Measurements from ENCODE around the gene PAX8. TPM values are rescaled to one million over a fixed set of nuclear protein-coding genes. Genes with fewer than 3 reads are reported as not detected.

Gene PAX8
- total RNA-seq, 1 experiment from 2014 or later, result 2.4 TPM

GRCh38 chr2:113248997-113249770 lies 29.5 kb downstream of the PAX8 start:
- CTCF ChIA-PET, result interaction anchor here (0.6 to 25.7 kb wide), 33 partner anchors 10 to 169 kb away, joined by 3 to 505 read pairs (median 5); no protein-coding TSS in a partner anchor
- intact Hi-C loops (cut with micrococcal nuclease), result loop anchor here (1.0 to 5.0 kb wide), 6 partner anchors 34 to 143 kb away; no protein-coding TSS in a partner anchor

GRCh38 chr2:113246606-113247005 lies 32.1 kb downstream of the PAX8 start:
- no TSS peak for BruUV-seq (replicated peaks)
- ChIA-PET CTCF (interaction anchor here (0.5 to 25.7 kb wide), 10 partner anchors 11 to 167 kb away, joined by 3 to 505 read pairs (median 6); no protein-coding TSS in a partner anchor), POLR2A (interaction anchor here (0.7 kb wide), 2 partner anchors 42 to 47 kb away, joined by 3 read pairs; no protein-coding TSS in a partner anchor)
- H3K4me3 Mint-ChIP-seq (ENCODE audit: unreplicated experiment), result no peak overlapping the region
- H3K27ac Mint-ChIP-seq (ENCODE audit: low read depth, unreplicated experiment), result peak overlapping the region; percentile 55
- DNase-seq (ENCODE audit: unreplicated experiment), result no peak
- intact Hi-C loops (cut with micrococcal nuclease), result loop anchor here (5.0 kb wide), 1 partner anchor 146 kb away; no protein-coding TSS in a partner anchor
- TF ChIP-seq, protein P1, sequence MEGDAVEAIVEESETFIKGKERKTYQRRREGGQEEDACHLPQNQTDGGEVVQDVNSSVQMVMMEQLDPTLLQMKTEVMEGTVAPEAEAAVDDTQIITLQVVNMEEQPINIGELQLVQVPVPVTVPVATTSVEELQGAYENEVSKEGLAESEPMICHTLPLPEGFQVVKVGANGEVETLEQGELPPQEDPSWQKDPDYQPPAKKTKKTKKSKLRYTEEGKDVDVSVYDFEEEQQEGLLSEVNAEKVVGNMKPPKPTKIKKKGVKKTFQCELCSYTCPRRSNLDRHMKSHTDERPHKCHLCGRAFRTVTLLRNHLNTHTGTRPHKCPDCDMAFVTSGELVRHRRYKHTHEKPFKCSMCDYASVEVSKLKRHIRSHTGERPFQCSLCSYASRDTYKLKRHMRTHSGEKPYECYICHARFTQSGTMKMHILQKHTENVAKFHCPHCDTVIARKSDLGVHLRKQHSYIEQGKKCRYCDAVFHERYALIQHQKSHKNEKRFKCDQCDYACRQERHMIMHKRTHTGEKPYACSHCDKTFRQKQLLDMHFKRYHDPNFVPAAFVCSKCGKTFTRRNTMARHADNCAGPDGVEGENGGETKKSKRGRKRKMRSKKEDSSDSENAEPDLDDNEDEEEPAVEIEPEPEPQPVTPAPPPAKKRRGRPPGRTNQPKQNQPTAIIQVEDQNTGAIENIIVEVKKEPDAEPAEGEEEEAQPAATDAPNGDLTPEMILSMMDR (IDR thresholded peaks at IDR 0.05; ENCODE audit: unreplicated experiment), result no peak
- H3K27me3 Mint-ChIP-seq (ENCODE audit: insufficient read depth, unreplicated experiment), result no peaks in the 10 kb centered on the region
- H3K4me1 Mint-ChIP-seq (ENCODE audit: insufficient read depth, unreplicated experiment), result peaks cover 8% of the 10 kb centered on the region
- no peaks in the 10 kb centered on the region for H3K36me3 Mint-ChIP-seq (ENCODE audit: insufficient read depth, unreplicated experiment)
- no peaks in the 10 kb centered on the region for H3K9me3 Mint-ChIP-seq (ENCODE audit: unreplicated experiment)

More at GRCh38 chr2:113248997-113249770, 29.5 kb downstream of the PAX8 start:
- TF ChIP-seq, protein P1 (IDR thresholded peaks at IDR 0.05; ENCODE audit: unreplicated experiment), result peak; percentile 92
- Mint-ChIP-seq H3K9me3 (ENCODE audit: unreplicated experiment) (no peaks in the 10 kb centered on the region), H3K27me3 (ENCODE audit: insufficient read depth, unreplicated experiment) (no peaks in the 10 kb centered on the region), H3K4me3 (ENCODE audit: unreplicated experiment) (no peak overlapping the region), H3K27ac (ENCODE audit: low read depth, unreplicated experiment) (no peak overlapping the region), H3K36me3 (ENCODE audit: insufficient read depth, unreplicated experiment) (no peaks in the 10 kb centered on the region), H3K4me1 (ENCODE audit: insufficient read depth, unreplicated experiment) (peaks cover 15% of the 10 kb centered on the region)
- POLR2A ChIA-PET, result interaction anchor here (0.6 to 2.2 kb wide), 9 partner anchors 9 to 141 kb away, joined by 3 to 8 read pairs (median 4); no protein-coding TSS in a partner anchor
- DNase-seq (ENCODE audit: unreplicated experiment), result peak; percentile 86
- BruUV-seq (replicated peaks), result no TSS peak

- H3K27ac Mint-ChIP-seq (ENCODE audit: low read depth, unreplicated experiment), result peak overlapping the region; percentile 16
- intact Hi-C loops (cut with micrococcal nuclease), result loop anchor here (5.0 kb wide), 1 partner anchor 147 kb away; no protein-coding TSS in a partner anchor
These were observed 33.4 kb downstream of the PAX8 start for GRCh38 chr2:113245276-113245711.

More at GRCh38 chr2:113245276-113245711, 33.4 kb downstream of the PAX8 start:
- no peaks in the 10 kb centered on the region for H3K9me3 Mint-ChIP-seq (ENCODE audit: unreplicated experiment)
- TF ChIP-seq, protein P1 (IDR thresholded peaks at IDR 0.05; ENCODE audit: unreplicated experiment), result no peak
- ChIA-PET CTCF (interaction anchor here (0.7 to 25.7 kb wide), 10 partner anchors 8 to 165 kb away, joined by 3 to 505 read pairs (median 6); no protein-coding TSS in a partner anchor), POLR2A (no interaction called here)
- no TSS peak for BruUV-seq (replicated peaks)
- H3K4me3 Mint-ChIP-seq (ENCODE audit: unreplicated experiment), result no peak overlapping the region
- no peaks in the 10 kb centered on the region for H3K36me3 Mint-ChIP-seq (ENCODE audit: insufficient read depth, unreplicated experiment)
- H3K4me1 Mint-ChIP-seq (ENCODE audit: insufficient read depth, unreplicated experiment), result peaks cover 21% of the 10 kb centered on the region
- DNase-seq (ENCODE audit: unreplicated experiment), result no peak
- no peaks in the 10 kb centered on the region for H3K27me3 Mint-ChIP-seq (ENCODE audit: insufficient read depth, unreplicated experiment)
